Measurements from ENCODE around the gene CRYBG3. TPM values are rescaled to one million over a fixed set of nuclear protein-coding genes. Genes with fewer than 3 reads are reported as not detected.

Gene CRYBG3
- 11.1 and 15.5 TPM in 2 replicates for total RNA-seq

DNA sequence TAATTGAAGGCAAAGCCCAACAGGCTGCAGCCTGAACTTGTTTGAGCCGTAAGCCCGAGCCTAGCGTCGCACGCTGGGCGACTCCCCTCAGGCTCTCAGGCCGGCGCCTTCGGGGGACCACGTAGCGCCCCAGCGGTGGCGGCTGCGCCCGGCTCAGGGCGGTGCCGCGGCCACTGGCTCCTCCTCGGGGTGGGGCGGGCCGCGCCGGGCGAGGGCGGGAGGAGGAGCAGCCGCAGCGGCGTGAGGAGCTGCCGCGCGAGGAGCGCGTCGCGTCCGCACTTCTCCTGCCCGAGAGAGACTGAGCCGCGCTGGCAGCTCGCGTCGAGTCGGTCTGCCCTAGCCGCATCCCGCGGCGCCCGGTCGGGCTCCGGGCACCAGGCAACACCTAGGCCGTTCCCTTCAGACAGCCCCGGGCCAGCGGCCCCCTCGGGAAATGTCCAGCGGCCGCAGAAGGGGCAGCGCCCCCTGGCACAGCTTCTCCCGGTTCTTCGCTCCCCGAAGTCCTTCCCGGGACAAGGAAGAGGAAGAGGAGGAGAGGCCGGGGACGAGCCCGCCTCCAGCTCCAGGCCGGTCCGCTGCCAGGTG, at the start of gene CRYBG3:
TSS of gene CRYBG3 (plus strand) at position 238 of the 585 bp plus-strand sequence. CDS start at position 434, 196 bp downstream.

DNA sequence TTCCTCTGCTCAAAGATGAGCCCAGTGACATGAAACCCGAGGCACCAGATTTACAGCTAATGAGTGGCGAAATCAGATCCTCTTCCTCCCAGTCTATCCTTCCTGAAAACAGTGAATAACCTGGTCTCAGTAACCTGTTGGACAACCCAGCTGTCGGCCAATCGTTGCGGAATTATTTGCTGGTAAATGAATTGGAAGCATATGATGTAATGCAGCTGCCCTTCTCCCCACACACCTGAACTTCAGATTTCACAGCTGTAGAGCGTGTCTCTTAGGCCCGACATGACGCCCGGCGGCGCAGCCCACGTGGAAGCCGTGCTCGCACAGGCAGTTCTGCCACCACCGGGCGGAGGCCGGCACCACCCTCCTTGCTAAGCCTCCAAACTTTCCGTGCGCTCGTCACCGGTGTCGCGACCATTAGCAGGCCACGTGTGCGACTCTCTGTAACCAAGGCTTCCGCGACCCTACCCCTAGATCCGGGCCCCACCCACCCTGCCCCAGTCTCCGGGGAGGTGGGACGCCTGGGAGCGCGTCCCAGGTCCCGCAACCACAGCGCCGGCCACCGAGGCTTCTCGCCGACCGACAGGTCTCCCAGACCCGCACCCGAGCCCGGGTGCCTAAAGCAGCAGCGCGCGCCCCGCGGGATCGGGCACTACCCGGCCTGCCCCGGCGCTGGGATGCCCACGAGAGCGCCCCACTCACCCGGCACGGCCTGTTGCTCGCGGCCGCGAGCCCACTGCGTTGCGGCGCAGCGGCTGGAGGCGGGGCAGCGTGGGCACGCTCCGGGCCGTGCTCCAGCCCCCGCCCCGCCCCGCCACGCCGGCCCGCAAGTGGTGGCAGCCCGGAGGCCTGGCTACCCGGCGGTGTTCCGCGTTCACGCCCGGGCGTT, 150.1 kb downstream of the CRYBG3 start, which contains the start of gene RIOX2:
TSS of gene RIOX2 (minus strand) at position 753 of the 889 bp plus-strand sequence. CDS start 4,838 bp downstream, outside the sequence.

Other genes with a start within 250 kb of the CRYBG3 start
- gene ARL6, start 57.3 kb upstream of the CRYBG3 start, total RNA-seq = 2.0 and 5.1 TPM in 2 replicates
- 26.0 and 33.1 TPM in 2 replicates for gene RIOX2, start 150.4 kb downstream of the CRYBG3 start, total RNA-seq
- not detected in 2 replicates for gene GABRR3, start 213.3 kb downstream of the CRYBG3 start, total RNA-seq

Data from pericardium fibroblast (primary cell).